K562 (cell line): ENCODE measurements around the gene GPN3. TPM values are rescaled to one million over a fixed set of nuclear protein-coding genes. Genes with fewer than 3 reads are reported as not detected.
A peak's percentile ranks its signal among the peaks of the same experiment; 100 is the strongest.

Source experiments
- C11orf30 ChIP-seq: fragments of 450-650 bp; IDR thresholded peaks from 2 replicates; pipeline ENCODE4 v1.6.1; 2016; ENCODE audit warnings: low read depth, mild to moderate bottlenecking
- EGR1 ChIP-seq: fragments of 450-650 bp; conservative IDR thresholded peaks from 2 replicates; pipeline ENCODE4 v1.6.1; 2017; ENCODE audit warnings: mild to moderate bottlenecking
- ELF2 ChIP-seq: fragments of 250-450 bp; sonication (Bioruptor Pico); IDR thresholded peaks from 2 replicates; pipeline ENCODE4 v1.5.0; 2021; ENCODE audit warnings: mild to moderate bottlenecking
- MAZ ChIP-seq, 2 experiments: fragments of 450-650 bp in 1 of 2; sonication (generic) in 1 of 2; formaldehyde crosslinking; IDR thresholded peaks in 1 of 2; conservative IDR thresholded peaks in 1 of 2; 2 replicates each; pipeline versions ENCODE4 v1.4.0 to v1.5.0; 2020; ENCODE audit warnings: mild to moderate bottlenecking in 1 of 2, missing genetic modification reagents in 1 of 2
- MEF2D ChIP-seq: conservative IDR thresholded peaks from 2 replicates; pipeline ENCODE4 v1.6.1; 2016; ENCODE audit warnings: low read depth, missing genetic modification characterization, missing compliant biosample characterization
- PURB ChIP-seq: sonication (generic); formaldehyde crosslinking; IDR thresholded peaks from 2 replicates; pipeline ENCODE4 v1.9.0; 2021; ENCODE audit warnings: low read depth, mild to moderate bottlenecking, missing genetic modification reagents
- RAD21 ChIP-seq, 2 experiments: fragments of 250-450 bp in 1 of 2; fragments of 450-650 bp in 1 of 2; sonication (Bioruptor Pico) in 1 of 2; formaldehyde crosslinking in 1 of 2; IDR thresholded peaks in 1 of 2; conservative IDR thresholded peaks in 1 of 2; 2 replicates each; pipeline versions ENCODE4 v1.4.0 to v1.8.0; 2020 to 2022; ENCODE audit warnings: mild to moderate bottlenecking in 2 of 2, moderate library complexity in 1 of 2
- RBM25 ChIP-seq: fragments of 200-400 bp; formaldehyde crosslinking; IDR thresholded peaks from 2 replicates; pipeline ENCODE4 v1.6.1; 2018; ENCODE audit warnings: low read length, low read depth, moderate library complexity; ENCODE audit not compliant: severe bottlenecking
- SP1 ChIP-seq: sonication (generic); formaldehyde crosslinking; IDR thresholded peaks from 2 replicates; pipeline ENCODE4 v1.8.1; 2022; ENCODE audit warnings: mild to moderate bottlenecking, missing genetic modification reagents
- STAG1 ChIP-seq: sonication (generic); formaldehyde crosslinking; IDR thresholded peaks from 2 replicates; pipeline ENCODE4 v1.5.0; 2020; ENCODE audit warnings: missing genetic modification reagents, borderline replicate concordance
- TBP ChIP-seq: optimal IDR thresholded peaks from 2 replicates; pipeline ENCODE3; 2011; ENCODE audit warnings: low read depth, low read length, improper control_type of control experiment
- U2AF2 ChIP-seq: fragments of 200-400 bp; formaldehyde crosslinking; optimal IDR thresholded peaks from 2 replicates; pipeline ENCODE3; 2017; ENCODE audit warnings: low read depth, mild to moderate bottlenecking, low read length
- ZNF124 ChIP-seq: sonication (generic); formaldehyde crosslinking; IDR thresholded peaks from 2 replicates; pipeline ENCODE4 v1.8.1; 2022; ENCODE audit warnings: missing genetic modification reagents
- ZNF134 ChIP-seq: fragments of 250-450 bp; sonication (Bioruptor Pico); conservative IDR thresholded peaks from 2 replicates; pipeline ENCODE4 v1.4.0; 2020
- ZNF354B ChIP-seq: fragments of 250-450 bp; sonication (Bioruptor Pico); IDR thresholded peaks from 2 replicates; pipeline ENCODE4 v1.4.0; 2020
- ZNF583 ChIP-seq: fragments of 250-450 bp; sonication (Bioruptor Pico); IDR thresholded peaks from 2 replicates; pipeline ENCODE4 v1.4.0; 2020
- polyA plus RNA-seq, 8 experiments: library from polyadenylated mRNA; depleted of rRNA in 4 of 8; stranded (reverse) in 5 of 8; unstranded in 3 of 8; fragments of >200 nt; fragmentation: Nextera tagmentation in 2 of 8; fragmentation: Illumina TruSeq in 1 of 8; extraction: Ambion mirVana in 2 of 8; extraction: Trizol in 1 of 8; gene quantifications; 2 replicates each; pipeline versions ENCODE4 v1.2.1 to v1.2.3, GENCODE V29; 2011 to 2014; ENCODE audit warnings: inconsistent platforms in 1 of 8, missing spikeins in 1 of 8
- total RNA-seq, 7 experiments: library from RNA; depleted of rRNA in 6 of 7; stranded (reverse); fragments of >200 nt in 6 of 7; fragmentation: Illumina TruSeq in 2 of 7; extraction: Trizol in 2 of 7; gene quantifications; 2 replicates each; pipeline versions ENCODE4 v1.2.1 to v1.2.3, GENCODE V29; 2011 to 2021; ENCODE audit warnings: low replicate concordance in 1 of 7
- TF ChIP-seq, protein P1 (sequence below): IDR thresholded peaks from 3 replicates; pipeline ENCODE4 v1.6.1; 2011; ENCODE audit warnings: borderline replicate concordance, mild to moderate bottlenecking, moderate library complexity; ENCODE audit not compliant: insufficient read length; ENCODE audit errors: extremely low read depth
- TF ChIP-seq, protein P2 (sequence below): fragments of 250-450 bp; sonication (Bioruptor Pico); IDR thresholded peaks from 2 replicates; pipeline ENCODE4 v1.4.0; 2020; ENCODE audit warnings: mild to moderate bottlenecking, moderate library complexity, borderline replicate concordance
- TF ChIP-seq, protein P3 (sequence below): fragments of 250-450 bp; sonication (Bioruptor Pico); IDR thresholded peaks from 2 replicates; pipeline ENCODE4 v1.4.0; 2020; ENCODE audit warnings: borderline replicate concordance
- TF ChIP-seq, protein P4 (sequence below): fragments of 450-650 bp; formaldehyde crosslinking; IDR thresholded peaks from 2 replicates; pipeline ENCODE4 v1.4.0; 2022; ENCODE audit warnings: mild to moderate bottlenecking, moderate library complexity

GPN3 gene
- total and polyA plus RNA-seq, 9 of the 15 experiments (the other 6 are each of a cell fraction or from before 2014, with no cell fraction given) = 35.8 to 123 (median 64.2) TPM

DNA sequence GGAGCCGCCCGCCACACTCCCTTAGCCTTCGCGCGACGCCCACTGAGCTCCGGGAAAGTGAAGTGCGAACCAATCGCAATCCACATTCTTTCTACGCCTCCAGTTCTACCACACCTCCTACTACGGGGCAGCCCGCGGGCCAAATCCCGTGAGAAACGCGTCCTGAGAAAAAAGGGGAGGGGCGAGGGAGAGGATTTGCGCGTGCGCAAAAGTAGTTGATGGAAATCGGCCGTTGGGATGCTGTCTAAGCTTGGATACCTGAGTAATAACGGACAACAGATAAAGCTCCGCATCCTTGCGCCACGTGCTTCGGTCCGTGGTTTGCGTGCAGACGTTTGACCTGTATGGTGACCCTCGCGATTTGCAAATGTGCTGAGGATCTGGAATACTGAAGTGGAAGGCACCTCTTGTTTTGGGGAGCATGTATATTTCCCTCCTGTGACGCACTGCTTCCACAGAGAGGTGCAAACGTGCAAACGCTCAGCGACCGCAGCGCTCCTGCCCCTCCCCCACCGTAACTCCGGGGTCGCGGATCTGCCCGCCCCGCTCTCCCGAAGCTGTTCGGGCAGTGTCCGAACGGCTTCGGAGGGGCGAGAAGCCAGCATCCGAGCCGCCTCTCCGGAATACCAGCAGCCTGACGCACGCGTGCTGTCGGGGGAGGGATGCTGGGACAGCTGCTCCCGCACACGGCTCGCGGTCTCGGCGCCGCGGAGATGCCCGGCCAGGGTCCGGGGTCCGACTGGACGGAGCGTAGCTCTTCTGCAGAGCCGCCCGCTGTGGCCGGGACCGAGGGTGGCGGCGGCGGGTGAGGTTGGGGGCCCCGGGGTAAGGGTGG is at the start of gene GPN3, which contains the start of gene FAM216A (continued):
- TF ChIP-seq, protein P1, sequence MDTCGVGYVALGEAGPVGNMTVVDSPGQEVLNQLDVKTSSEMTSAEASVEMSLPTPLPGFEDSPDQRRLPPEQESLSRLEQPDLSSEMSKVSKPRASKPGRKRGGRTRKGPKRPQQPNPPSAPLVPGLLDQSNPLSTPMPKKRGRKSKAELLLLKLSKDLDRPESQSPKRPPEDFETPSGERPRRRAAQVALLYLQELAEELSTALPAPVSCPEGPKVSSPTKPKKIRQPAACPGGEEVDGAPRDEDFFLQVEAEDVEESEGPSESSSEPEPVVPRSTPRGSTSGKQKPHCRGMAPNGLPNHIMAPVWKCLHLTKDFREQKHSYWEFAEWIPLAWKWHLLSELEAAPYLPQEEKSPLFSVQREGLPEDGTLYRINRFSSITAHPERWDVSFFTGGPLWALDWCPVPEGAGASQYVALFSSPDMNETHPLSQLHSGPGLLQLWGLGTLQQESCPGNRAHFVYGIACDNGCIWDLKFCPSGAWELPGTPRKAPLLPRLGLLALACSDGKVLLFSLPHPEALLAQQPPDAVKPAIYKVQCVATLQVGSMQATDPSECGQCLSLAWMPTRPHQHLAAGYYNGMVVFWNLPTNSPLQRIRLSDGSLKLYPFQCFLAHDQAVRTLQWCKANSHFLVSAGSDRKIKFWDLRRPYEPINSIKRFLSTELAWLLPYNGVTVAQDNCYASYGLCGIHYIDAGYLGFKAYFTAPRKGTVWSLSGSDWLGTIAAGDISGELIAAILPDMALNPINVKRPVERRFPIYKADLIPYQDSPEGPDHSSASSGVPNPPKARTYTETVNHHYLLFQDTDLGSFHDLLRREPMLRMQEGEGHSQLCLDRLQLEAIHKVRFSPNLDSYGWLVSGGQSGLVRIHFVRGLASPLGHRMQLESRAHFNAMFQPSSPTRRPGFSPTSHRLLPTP = no peak
- TF ChIP-seq ZNF583 (CRISPR knock-in tag) (no peak), U2AF2 (no peak), MEF2D (tag) (no peak), ZNF124 (CRISPR knock-in tag) (no peak), STAG1 (CRISPR knock-in tag) (no peak), RBM25 (peak; percentile 21), C11orf30 (peak; percentile 85), PURB (no peak), TBP (peak; percentile 82), ZNF354B (CRISPR knock-in tag) (no peak), RAD21 (CRISPR knock-in tag; conservative IDR thresholded peaks at IDR 0.05 in 1 of 2, IDR thresholded peaks at IDR 0.05 in 1 of 2) (no peak; a peak in 1 of 4 replicates), EGR1 (peak; percentile 79), ZNF134 (CRISPR knock-in tag) (no peak), MAZ (CRISPR knock-in tag; conservative IDR thresholded peaks at IDR 0.05 in 1 of 2, IDR thresholded peaks at IDR 0.05 in 1 of 2) (peak; percentile 80 to 98), ELF2 (CRISPR knock-in tag) (no peak), SP1 (CRISPR knock-in tag) (peak; percentile 93)
- TF ChIP-seq, protein P2, sequence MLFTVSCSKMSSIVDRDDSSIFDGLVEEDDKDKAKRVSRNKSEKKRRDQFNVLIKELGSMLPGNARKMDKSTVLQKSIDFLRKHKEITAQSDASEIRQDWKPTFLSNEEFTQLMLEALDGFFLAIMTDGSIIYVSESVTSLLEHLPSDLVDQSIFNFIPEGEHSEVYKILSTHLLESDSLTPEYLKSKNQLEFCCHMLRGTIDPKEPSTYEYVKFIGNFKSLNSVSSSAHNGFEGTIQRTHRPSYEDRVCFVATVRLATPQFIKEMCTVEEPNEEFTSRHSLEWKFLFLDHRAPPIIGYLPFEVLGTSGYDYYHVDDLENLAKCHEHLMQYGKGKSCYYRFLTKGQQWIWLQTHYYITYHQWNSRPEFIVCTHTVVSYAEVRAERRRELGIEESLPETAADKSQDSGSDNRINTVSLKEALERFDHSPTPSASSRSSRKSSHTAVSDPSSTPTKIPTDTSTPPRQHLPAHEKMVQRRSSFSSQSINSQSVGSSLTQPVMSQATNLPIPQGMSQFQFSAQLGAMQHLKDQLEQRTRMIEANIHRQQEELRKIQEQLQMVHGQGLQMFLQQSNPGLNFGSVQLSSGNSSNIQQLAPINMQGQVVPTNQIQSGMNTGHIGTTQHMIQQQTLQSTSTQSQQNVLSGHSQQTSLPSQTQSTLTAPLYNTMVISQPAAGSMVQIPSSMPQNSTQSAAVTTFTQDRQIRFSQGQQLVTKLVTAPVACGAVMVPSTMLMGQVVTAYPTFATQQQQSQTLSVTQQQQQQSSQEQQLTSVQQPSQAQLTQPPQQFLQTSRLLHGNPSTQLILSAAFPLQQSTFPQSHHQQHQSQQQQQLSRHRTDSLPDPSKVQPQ (CRISPR knock-in tag) = no peak
- TF ChIP-seq, protein P3, sequence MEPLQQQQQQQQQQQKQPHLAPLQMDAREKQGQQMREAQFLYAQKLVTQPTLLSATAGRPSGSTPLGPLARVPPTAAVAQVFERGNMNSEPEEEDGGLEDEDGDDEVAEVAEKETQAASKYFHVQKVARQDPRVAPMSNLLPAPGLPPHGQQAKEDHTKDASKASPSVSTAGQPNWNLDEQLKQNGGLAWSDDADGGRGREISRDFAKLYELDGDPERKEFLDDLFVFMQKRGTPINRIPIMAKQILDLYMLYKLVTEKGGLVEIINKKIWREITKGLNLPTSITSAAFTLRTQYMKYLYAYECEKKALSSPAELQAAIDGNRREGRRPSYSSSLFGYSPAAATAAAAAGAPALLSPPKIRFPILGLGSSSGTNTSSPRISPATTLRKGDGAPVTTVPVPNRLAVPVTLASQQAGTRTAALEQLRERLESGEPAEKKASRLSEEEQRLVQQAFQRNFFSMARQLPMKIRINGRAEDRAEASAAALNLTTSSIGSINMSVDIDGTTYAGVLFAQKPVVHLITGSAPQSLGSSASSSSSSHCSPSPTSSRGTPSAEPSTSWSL = no peak
- TF ChIP-seq, protein P4, sequence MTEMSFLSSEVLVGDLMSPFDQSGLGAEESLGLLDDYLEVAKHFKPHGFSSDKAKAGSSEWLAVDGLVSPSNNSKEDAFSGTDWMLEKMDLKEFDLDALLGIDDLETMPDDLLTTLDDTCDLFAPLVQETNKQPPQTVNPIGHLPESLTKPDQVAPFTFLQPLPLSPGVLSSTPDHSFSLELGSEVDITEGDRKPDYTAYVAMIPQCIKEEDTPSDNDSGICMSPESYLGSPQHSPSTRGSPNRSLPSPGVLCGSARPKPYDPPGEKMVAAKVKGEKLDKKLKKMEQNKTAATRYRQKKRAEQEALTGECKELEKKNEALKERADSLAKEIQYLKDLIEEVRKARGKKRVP (CRISPR knock-in tag) = no peak
